ENCODE measurements around the gene CYP27C1.

- TF ChIP-seq, protein P1, sequence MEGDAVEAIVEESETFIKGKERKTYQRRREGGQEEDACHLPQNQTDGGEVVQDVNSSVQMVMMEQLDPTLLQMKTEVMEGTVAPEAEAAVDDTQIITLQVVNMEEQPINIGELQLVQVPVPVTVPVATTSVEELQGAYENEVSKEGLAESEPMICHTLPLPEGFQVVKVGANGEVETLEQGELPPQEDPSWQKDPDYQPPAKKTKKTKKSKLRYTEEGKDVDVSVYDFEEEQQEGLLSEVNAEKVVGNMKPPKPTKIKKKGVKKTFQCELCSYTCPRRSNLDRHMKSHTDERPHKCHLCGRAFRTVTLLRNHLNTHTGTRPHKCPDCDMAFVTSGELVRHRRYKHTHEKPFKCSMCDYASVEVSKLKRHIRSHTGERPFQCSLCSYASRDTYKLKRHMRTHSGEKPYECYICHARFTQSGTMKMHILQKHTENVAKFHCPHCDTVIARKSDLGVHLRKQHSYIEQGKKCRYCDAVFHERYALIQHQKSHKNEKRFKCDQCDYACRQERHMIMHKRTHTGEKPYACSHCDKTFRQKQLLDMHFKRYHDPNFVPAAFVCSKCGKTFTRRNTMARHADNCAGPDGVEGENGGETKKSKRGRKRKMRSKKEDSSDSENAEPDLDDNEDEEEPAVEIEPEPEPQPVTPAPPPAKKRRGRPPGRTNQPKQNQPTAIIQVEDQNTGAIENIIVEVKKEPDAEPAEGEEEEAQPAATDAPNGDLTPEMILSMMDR (IDR thresholded peaks at IDR 0.05; ENCODE audit: low read depth, low read length, poor library complexity, severe bottlenecking) = no peak
- no peak for TF ChIP-seq EZH2phosphoT487 (IDR thresholded peaks at IDR 0.05; ENCODE audit: borderline replicate concordance, low read length)
These were observed 36.3 kb upstream of the CYP27C1 start for GRCh38 chr2:127256381-127256780.
